A673 (cell line): ENCODE data around the gene BBX. TPM values are rescaled to one million over a fixed set of nuclear protein-coding genes. Genes with fewer than 3 reads are reported as not detected.

Experiments used
- BruUV-seq: library from RNA; stranded (reverse); fragments of 400-500 nt; replicated peaks from 2 replicates; lab custom pipeline; 2021; lab: Mats Ljungman, UMichigan
- CTCF ChIA-PET: fragments of 300-600 bp; sonication (Branson Sonifier 250); formaldehyde crosslinking; loops from one replicate; lab custom pipeline; 2022; ENCODE audit warnings: antibody characterized with exemption; lab: Charles Lee
- POLR2A ChIA-PET: fragments of 300-600 bp; sonication (Branson Sonifier 250); formaldehyde crosslinking; loops from one replicate; lab custom pipeline; 2022; ENCODE audit warnings: antibody characterized with exemption; ENCODE audit not compliant: low non-redundant PET; lab: Charles Lee
- DNase-seq: peaks from one replicate; pipeline ENCODE4 v3.0.0-alpha.2; 2015; ENCODE audit warnings: low spot score
- H3K27ac ChIP-seq: fragments of 200-600 bp; sonication (generic); 2 replicates; pipeline ENCODE4 v1.5.1; 2016; ENCODE audit warnings: mixed run types, low read depth, mild to moderate bottlenecking, mixed read lengths, antibody characterized with exemption, low read length; ENCODE audit not compliant: poor library complexity, severe bottlenecking
- H3K27me3 ChIP-seq: fragments of 200-600 bp; sonication (generic); replicated peaks from 2 replicates; pipeline ENCODE4 v1.6.1; 2017; ENCODE audit warnings: mixed run types, low read depth, mild to moderate bottlenecking, mixed read lengths, antibody characterized with exemption, low read length; ENCODE audit not compliant: insufficient read depth, poor library complexity
- H3K36me3 ChIP-seq: fragments of 200-600 bp; sonication (generic); 2 replicates; pipeline ENCODE4 v1.6.1; 2016; ENCODE audit warnings: mixed run types, mild to moderate bottlenecking, mixed read lengths, antibody characterized with exemption, low read length; ENCODE audit not compliant: insufficient read depth, poor library complexity, severe bottlenecking
- H3K4me1 ChIP-seq: fragments of 200-600 bp; sonication (generic); 2 replicates; pipeline ENCODE4 v1.6.1; 2017; ENCODE audit warnings: mixed run types, mild to moderate bottlenecking, mixed read lengths, antibody characterized with exemption, low read length; ENCODE audit not compliant: insufficient read depth, poor library complexity, severe bottlenecking
- H3K4me3 ChIP-seq: fragments of 200-600 bp; sonication (generic); 2 replicates; pipeline ENCODE4 v1.5.1; 2016; ENCODE audit warnings: low read depth, mixed run types, mild to moderate bottlenecking, mixed read lengths, low read length; ENCODE audit not compliant: poor library complexity, severe bottlenecking
- H3K9me3 ChIP-seq: fragments of 200-600 bp; sonication (generic); 2 replicates; pipeline ENCODE4 v1.6.1; 2016; ENCODE audit warnings: mixed run types, low read depth, mild to moderate bottlenecking, mixed read lengths, antibody characterized with exemption, low read length; ENCODE audit not compliant: poor library complexity, severe bottlenecking
- EZH2 ChIP-seq: fragments of 200-600 bp; sonication (generic); IDR thresholded peaks from 2 replicates; pipeline ENCODE4 v1.6.1; 2017; ENCODE audit warnings: borderline replicate concordance, low read depth, mild to moderate bottlenecking, mixed read lengths, antibody characterized with exemption, low read length; ENCODE audit not compliant: poor library complexity, severe bottlenecking
- intact Hi-C: fragments of 100-400 bp; cut with micrococcal nuclease; formaldehyde crosslinking; loops from one replicate; pipeline ENCODE4 v1.10.0; 2022; ENCODE audit not compliant: unreplicated experiment
- total RNA-seq: library from RNA; stranded (reverse); gene quantifications from 2 replicates; pipeline ENCODE4 v1.2.3, GENCODE V29; 2021
- TF ChIP-seq, protein P1 (sequence below): fragments of 300-800, 200-600 bp; sonication (generic); conservative IDR thresholded peaks from 2 replicates; pipeline ENCODE4 v1.5.1; 2017; ENCODE audit warnings: low read depth, mild to moderate bottlenecking, antibody characterized with exemption, low read length, moderate library complexity, mixed read lengths

Gene BBX
- total RNA-seq, 1 experiment from 2014 or later = 28.9 TPM

DNA sequence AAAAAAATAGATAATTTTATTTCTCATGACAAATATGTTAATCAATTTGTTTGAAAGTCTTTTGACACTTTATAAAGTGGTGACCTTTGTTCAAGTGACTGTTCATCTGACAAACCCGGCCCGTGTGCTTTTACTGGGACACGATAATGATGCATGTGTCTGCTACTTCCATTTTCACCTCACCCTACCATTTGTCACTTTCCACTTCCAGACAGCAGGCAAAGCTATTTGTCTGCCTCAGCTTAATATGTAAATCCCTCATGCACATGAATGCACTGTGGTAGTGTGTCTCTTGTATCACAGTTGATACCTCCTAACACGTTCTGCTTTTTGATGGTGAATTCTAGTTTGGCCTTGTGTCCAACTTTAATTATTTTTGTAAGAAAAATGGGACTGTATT is 204.3 kb downstream of the BBX start:
- no peak for DNase-seq
- Histone ChIP-seq H3K4me1 (no peaks in the 10 kb centered on the region), H3K27me3 (peaks cover 10% of the 10 kb centered on the region), H3K27ac (no peak overlapping the region), H3K9me3 (no peaks in the 10 kb centered on the region), H3K36me3 (no peaks in the 10 kb centered on the region), H3K4me3 (no peak overlapping the region)
- intact Hi-C loops = no loop called here
- no TSS peak for BruUV-seq
- POLR2A ChIA-PET = no interaction called here
- TF ChIP-seq, protein P1, sequence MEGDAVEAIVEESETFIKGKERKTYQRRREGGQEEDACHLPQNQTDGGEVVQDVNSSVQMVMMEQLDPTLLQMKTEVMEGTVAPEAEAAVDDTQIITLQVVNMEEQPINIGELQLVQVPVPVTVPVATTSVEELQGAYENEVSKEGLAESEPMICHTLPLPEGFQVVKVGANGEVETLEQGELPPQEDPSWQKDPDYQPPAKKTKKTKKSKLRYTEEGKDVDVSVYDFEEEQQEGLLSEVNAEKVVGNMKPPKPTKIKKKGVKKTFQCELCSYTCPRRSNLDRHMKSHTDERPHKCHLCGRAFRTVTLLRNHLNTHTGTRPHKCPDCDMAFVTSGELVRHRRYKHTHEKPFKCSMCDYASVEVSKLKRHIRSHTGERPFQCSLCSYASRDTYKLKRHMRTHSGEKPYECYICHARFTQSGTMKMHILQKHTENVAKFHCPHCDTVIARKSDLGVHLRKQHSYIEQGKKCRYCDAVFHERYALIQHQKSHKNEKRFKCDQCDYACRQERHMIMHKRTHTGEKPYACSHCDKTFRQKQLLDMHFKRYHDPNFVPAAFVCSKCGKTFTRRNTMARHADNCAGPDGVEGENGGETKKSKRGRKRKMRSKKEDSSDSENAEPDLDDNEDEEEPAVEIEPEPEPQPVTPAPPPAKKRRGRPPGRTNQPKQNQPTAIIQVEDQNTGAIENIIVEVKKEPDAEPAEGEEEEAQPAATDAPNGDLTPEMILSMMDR = no peak
- no peak for TF ChIP-seq EZH2
- CTCF ChIA-PET = no interaction called here

DNA sequence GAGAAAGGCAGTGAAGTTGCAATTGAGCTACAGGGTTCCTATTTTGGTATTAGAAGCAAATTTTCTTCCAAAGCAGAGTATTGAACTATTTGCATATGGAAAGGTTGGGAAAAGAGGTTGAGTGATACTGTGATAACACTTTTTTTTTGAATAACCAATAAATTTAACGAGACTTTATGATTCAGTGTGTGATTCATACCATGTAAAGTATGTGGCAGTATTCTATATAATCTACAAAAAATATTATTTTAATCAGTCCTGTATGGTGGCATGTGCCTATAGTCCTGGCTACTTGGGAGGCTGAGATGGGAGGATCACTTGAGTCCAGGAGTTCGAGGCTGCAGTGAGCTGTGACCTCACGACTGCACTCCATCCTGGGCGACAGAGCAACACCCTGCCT is 206.9 kb downstream of the BBX start:
- ChIA-PET CTCF (no interaction called here), POLR2A (no interaction called here)
- intact Hi-C loops = no loop called here
- no peak overlapping the region for H3K27ac ChIP-seq
- no peaks in the 10 kb centered on the region for H3K36me3 ChIP-seq
- no peak overlapping the region for H3K4me3 ChIP-seq
- no peak for DNase-seq
- no TSS peak for BruUV-seq
- TF ChIP-seq, protein P1 = no peak
- TF ChIP-seq EZH2 = no peak
- no peaks in the 10 kb centered on the region for H3K4me1 ChIP-seq
- H3K9me3 ChIP-seq = no peaks in the 10 kb centered on the region
- peaks cover 7% of the 10 kb centered on the region for H3K27me3 ChIP-seq

DNA sequence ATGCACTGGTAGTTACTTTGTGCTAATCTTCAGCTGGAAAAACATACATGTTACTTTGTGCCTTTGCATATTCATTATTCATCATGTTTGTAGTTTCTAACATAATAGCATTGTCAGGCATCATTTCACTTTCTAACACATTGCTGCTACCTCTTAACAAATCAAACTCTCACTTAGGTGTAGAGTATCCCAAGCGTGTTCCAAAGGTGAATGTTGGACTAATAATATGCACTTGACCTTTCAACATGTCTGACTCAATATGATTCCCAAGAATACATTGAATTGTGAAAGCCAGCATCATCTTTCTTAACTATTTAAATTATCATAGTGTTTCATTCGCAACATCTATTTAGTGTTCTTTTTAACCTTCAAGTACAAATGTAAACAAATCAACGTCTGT is 211.6 kb downstream of the BBX start:
- intact Hi-C loops = no loop called here

More for the DNA sequence above, 211.6 kb downstream of the BBX start:
- Histone ChIP-seq H3K36me3 (no peaks in the 10 kb centered on the region), H3K4me1 (no peaks in the 10 kb centered on the region), H3K27me3 (no peaks in the 10 kb centered on the region), H3K9me3 (no peaks in the 10 kb centered on the region), H3K27ac (no peak overlapping the region), H3K4me3 (no peak overlapping the region)
- POLR2A ChIA-PET = no interaction called here
- DNase-seq = no peak
- TF ChIP-seq, protein P1 = no peak
- no peak for TF ChIP-seq EZH2
- no TSS peak for BruUV-seq
- CTCF ChIA-PET = no interaction called here
